Epithelial cell of umbilical artery (primary cell): ENCODE measurements around the gene TREML1. TPM values are rescaled to one million over a fixed set of nuclear protein-coding genes. Genes with fewer than 3 reads are reported as not detected.

Source experiments
- total RNA-seq: library from RNA; depleted of rRNA; stranded (reverse); fragments of >200 nt; gene quantifications from 2 replicates; pipeline ENCODE4 v1.2.3, GENCODE V29; 2014

TREML1 gene, protein sequence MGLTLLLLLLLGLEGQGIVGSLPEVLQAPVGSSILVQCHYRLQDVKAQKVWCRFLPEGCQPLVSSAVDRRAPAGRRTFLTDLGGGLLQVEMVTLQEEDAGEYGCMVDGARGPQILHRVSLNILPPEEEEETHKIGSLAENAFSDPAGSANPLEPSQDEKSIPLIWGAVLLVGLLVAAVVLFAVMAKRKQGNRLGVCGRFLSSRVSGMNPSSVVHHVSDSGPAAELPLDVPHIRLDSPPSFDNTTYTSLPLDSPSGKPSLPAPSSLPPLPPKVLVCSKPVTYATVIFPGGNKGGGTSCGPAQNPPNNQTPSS
- total RNA-seq: not detected in 2 replicates

DNA sequence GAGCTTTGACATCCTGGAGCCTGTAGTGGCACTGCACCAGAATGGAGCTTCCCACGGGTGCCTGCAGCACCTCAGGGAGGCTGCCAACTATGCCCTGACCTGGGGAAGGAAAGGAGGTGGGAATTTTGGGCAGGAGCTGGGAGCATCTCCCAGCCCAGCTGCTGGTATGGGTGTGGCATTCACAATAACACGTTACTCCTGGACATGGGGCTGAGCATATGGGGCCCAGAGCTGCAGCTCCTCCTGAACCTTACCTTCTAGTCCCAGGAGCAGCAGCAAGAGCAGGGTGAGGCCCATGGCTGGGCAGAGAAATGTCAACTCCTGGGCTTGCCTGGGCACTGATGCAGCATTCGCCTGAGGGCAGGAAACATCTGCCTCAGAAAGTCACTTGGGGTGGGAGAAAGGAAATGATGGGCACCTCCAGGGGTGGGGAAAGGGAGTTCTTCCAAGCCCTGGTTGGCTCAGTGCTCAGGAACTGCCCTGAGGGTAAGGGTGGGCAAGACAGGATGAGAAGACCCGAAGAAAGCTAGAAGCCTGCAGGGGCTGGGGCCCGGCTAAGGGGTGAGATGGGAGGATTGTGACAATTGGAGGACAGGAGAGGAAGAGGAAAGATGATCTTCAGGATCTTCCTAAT, at the start of gene TREML1:
Gene TREML1 (minus strand): TSS at position 356 of the 634 bp plus-strand sequence. CDS start 59 bp downstream, at position 297.

DNA sequence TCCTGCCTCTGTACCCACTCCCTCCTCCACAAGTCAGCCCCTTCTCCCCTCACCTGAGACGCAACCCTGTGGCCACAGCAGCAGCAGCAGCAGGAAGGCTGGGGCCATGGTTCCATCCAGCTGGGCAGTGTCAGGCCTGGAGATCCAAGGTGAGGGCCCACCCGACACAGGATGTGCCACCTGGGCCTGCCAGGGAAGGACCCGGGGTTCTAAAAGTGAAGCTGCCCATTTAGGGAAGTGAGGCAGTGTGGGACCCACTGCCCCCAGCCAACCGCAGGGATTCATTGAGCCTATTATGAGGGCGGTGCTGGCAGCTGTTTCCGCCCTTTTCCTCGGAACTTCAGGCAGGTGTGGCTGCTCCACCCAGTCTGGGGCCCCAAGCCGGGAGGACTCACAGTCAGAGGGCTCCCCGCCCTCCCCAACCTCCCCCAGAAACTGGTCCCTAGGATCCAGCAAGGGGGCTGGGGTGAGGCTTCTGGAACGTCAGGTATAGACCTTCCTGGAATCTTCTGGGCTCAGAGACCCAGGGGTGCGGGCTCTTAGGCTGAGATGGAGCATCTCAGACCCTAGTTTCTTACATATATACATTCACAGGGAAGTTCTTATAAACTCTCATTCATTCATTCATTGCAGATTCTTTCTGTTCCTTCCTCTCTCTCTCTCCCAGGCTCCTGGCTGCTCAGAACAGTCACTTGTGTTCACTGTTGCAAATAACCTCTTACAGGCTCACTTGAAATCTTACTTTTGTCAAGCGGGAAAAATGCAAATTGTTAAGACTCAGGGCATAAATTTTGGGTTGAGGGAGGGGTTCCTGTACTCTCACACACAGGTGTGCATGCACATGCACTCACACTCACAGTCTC, 47.0 kb upstream of the TREML1 start, which contains the start of gene TREML2:
Gene TREML2 (minus strand): TSS at position 249 of the 863 bp plus-strand sequence. CDS start 141 bp downstream, at position 108.

DNA sequence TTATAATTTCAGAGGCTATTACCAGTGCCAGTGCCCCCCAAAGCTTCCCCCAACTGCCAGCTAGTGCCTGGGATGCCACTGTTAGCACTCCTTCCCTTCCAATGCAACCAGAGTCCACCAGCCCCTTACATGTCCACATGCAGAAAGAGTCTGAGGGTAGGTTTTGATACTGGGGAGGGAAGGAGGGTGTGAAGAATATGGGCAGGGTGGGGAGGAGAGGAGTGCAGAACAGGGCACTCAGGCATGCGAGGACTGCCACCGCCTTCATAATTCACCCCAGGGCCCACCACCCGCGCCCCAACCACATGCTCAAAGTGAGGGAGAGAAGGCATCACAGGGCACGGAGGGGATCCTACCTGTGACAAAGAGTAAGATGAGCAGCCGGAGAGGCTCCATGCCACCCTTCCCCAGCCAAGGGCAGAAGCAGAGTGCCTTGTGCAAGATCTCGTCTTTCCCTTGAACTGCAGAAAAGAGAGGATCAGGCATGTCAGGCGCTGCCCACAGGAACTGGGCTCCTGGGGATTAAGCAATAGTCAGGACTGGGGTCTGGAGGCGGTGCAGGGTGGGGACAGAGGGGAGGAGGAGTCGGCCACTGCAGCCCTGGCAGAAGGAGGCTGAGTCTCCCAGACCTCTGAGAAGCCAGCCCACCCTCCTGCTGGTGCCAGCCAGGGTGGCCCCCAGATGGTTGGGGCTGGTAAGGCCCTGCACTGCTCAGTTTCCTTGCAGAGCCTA, 8.7 kb upstream of the TREML1 start, which contains the start of gene TREM2:
Gene TREM2 (minus strand): TSS at position 430 of the 732 bp plus-strand sequence. CDS start 34 bp downstream, at position 396.

Other genes with a start within 250 kb of the TREML1 start
- gene UNC5CL, start 115.1 kb downstream of the TREML1 start, total RNA-seq: under 0.01 TPM in 1 of 2 replicates, not detected in the other
- not detected in 2 replicates for gene TSPO2, start 111.9 kb downstream of the TREML1 start, total RNA-seq
- not detected in 2 replicates for gene APOBEC2, start 101.1 kb downstream of the TREML1 start, total RNA-seq
- 6.4 and 9.1 TPM in 2 replicates for gene OARD1, start 82.0 kb downstream of the TREML1 start, total RNA-seq
- gene NFYA, start 81.4 kb downstream of the TREML1 start, total RNA-seq: 11.2 and 15.6 TPM in 2 replicates
- gene TREM2, start 8.8 kb upstream of the TREML1 start, total RNA-seq: not detected in 2 replicates
- not detected in 2 replicates for gene TREML2, start 46.8 kb upstream of the TREML1 start, total RNA-seq
- not detected in 2 replicates for gene TREML4, start 74.0 kb upstream of the TREML1 start, total RNA-seq
- not detected in 2 replicates for gene TREM1, start 132.3 kb upstream of the TREML1 start, total RNA-seq
- gene NCR2, start 181.3 kb upstream of the TREML1 start, total RNA-seq: not detected in 2 replicates